Ovary (tissue), 3 donors: Measurements from ENCODE around the gene UBXN6.

ENCODE experiments used
- EP300 ChIP-seq: sonication (generic); formaldehyde crosslinking; IDR thresholded peaks from one replicate; pipeline ENCODE4 v1.6.1; 2017; ENCODE audit warnings: antibody characterized with exemption
- POLR2A ChIP-seq: fragments of 450-650 bp; IDR thresholded peaks from one replicate; pipeline ENCODE4 v1.6.1; 2017; ENCODE audit warnings: antibody characterized with exemption, mild to moderate bottlenecking, moderate library complexity
- TF ChIP-seq, protein P1 (sequence below), 3 donors: fragments of 450-650 bp in 2 of 3; fragments of 200-600 bp in 1 of 3; IDR thresholded peaks; one replicate each; pipeline versions ENCODE4 v1.5.1 to v1.8.0; 2016 to 2022; ENCODE audit warnings: antibody characterized with exemption in 3 of 3, mild to moderate bottlenecking in 1 of 3
- donor health status: DM: no; HTN: no; CAD: no.

DNA sequence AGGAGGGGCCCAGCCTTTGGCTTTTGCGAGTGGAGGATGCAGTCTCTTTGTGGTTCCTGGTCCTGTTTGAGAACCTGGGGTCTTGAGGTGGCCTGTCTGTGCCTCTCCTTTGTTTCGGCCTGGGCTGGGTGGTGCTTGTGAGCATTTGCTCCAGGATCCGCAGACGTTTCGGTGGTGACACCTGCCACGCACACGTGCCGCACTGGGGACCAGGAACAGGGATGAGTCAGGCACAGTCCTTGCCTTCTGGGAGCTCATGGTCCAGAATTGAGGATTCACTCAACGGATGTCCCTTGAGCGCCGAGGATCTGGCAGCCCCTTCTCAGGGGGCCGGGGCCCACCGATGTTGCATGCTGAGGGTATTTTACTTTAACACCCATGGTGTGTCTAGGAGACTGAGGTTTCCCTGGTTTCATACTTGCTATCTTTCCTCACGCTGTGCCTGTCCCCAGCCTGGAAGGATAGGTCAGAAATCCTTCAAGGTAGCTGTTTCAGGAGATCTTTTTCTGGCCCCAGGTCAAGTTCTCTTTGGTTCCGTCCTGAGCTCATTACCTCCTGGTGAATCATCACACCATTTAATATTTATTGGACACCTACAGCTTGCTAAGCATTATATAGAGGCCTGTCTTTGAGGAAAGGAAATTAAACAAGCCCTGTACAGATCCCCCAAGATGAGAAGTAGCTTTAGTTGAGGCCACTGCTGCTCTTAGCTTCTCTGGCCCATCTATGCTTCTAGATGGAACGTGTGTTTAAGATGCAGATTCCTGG lies 19.6 kb upstream of the UBXN6 start:
- TF ChIP-seq POLR2A (no peak), EP300 (no peak)
- TF ChIP-seq, protein P1, sequence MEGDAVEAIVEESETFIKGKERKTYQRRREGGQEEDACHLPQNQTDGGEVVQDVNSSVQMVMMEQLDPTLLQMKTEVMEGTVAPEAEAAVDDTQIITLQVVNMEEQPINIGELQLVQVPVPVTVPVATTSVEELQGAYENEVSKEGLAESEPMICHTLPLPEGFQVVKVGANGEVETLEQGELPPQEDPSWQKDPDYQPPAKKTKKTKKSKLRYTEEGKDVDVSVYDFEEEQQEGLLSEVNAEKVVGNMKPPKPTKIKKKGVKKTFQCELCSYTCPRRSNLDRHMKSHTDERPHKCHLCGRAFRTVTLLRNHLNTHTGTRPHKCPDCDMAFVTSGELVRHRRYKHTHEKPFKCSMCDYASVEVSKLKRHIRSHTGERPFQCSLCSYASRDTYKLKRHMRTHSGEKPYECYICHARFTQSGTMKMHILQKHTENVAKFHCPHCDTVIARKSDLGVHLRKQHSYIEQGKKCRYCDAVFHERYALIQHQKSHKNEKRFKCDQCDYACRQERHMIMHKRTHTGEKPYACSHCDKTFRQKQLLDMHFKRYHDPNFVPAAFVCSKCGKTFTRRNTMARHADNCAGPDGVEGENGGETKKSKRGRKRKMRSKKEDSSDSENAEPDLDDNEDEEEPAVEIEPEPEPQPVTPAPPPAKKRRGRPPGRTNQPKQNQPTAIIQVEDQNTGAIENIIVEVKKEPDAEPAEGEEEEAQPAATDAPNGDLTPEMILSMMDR (IDR thresholded peaks at IDR 0.05): no peak
